HepG2 (cell line): ENCODE data around the gene NCF2.
"Not testable (repeated sequence)": the region's sequence is repeated elsewhere in the genome, so short reads cannot be mapped to it uniquely, and the experiment has no call there.

Experiments
- ETS1 ChIP-seq: sonication (generic); formaldehyde crosslinking; IDR thresholded peaks from 2 replicates; pipeline ENCODE4 v1.4.0; 2020; ENCODE audit warnings: missing genetic modification reagents
- TF ChIP-seq, protein P1 (sequence below), 2 experiments: IDR thresholded peaks; 2 replicates each; pipeline ENCODE4 v1.6.1; 2011 to 2012; ENCODE audit warnings: low read length in 2 of 2, borderline replicate concordance in 1 of 2, low read depth in 1 of 2, mild to moderate bottlenecking in 1 of 2, moderate library complexity in 1 of 2

GRCh38 chr1:183618202-183618601 lies 27.9 kb upstream of the NCF2 start:
- TF ChIP-seq ETS1 (CRISPR knock-in tag) = not testable (repeated sequence)
- TF ChIP-seq, protein P1, sequence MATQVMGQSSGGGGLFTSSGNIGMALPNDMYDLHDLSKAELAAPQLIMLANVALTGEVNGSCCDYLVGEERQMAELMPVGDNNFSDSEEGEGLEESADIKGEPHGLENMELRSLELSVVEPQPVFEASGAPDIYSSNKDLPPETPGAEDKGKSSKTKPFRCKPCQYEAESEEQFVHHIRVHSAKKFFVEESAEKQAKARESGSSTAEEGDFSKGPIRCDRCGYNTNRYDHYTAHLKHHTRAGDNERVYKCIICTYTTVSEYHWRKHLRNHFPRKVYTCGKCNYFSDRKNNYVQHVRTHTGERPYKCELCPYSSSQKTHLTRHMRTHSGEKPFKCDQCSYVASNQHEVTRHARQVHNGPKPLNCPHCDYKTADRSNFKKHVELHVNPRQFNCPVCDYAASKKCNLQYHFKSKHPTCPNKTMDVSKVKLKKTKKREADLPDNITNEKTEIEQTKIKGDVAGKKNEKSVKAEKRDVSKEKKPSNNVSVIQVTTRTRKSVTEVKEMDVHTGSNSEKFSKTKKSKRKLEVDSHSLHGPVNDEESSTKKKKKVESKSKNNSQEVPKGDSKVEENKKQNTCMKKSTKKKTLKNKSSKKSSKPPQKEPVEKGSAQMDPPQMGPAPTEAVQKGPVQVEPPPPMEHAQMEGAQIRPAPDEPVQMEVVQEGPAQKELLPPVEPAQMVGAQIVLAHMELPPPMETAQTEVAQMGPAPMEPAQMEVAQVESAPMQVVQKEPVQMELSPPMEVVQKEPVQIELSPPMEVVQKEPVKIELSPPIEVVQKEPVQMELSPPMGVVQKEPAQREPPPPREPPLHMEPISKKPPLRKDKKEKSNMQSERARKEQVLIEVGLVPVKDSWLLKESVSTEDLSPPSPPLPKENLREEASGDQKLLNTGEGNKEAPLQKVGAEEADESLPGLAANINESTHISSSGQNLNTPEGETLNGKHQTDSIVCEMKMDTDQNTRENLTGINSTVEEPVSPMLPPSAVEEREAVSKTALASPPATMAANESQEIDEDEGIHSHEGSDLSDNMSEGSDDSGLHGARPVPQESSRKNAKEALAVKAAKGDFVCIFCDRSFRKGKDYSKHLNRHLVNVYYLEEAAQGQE (IDR thresholded peaks at IDR 0.05; ENCODE audit: borderline replicate concordance in 1 of 2, low read depth in 1 of 2, low read length in 2 of 2) = not testable (repeated sequence)
